GM20431 (cell line): Measurements from ENCODE around the gene TCIRG1.

Experiments used
- in situ Hi-C: fragments of 300-500 bp; cut with MseI, MboI; formaldehyde crosslinking; loops from one replicate; pipeline ENCODE4 v1.15.0; 2020; ENCODE audit warnings: low sequenced_read_pairs; ENCODE audit not compliant: unreplicated experiment

The TCIRG1 gene

DNA sequence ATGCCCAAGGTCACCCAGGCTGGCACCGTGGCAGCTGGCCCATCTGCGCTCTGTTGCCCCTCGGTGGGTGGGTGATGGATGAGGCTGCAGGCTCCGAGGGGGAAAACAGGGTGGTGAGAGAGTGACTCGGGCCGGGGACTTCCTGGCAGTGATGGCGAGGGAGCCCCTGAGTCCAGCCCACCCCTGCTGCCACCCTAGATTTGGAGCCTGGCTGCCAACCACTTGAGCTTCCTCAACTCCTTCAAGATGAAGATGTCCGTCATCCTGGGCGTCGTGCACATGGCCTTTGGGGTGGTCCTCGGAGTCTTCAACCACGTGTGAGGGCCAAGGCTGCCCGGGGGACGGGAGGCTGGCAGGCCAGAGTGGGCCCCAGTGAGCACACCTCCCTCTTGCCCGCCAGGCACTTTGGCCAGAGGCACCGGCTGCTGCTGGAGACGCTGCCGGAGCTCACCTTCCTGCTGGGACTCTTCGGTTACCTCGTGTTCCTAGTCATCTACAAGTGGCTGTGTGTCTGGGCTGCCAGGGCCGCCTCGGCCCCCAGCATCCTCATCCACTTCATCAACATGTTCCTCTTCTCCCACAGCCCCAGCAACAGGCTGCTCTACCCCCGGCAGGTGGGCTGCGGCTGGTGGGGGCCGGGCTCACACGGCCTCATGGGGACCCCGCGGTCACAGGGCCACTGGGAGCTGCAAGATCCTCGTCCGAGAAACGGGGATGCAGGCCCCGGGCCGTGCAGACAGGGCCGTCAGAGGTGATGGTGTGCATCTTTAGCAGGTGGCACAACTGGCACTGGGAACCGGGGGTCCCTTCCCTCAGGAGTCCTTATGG lies 10.1 kb downstream of the TCIRG1 start:
- in situ Hi-C loops: no loop called here

GRCh38 chr11:68049509-68050370 lies 10.9 kb downstream of the TCIRG1 start:
- in situ Hi-C loops: no loop called here

GRCh38 chr11:68050371-68050841 lies 11.6 kb downstream of the TCIRG1 start:
- in situ Hi-C loops: no loop called here

- in situ Hi-C loops: no loop called here
These were observed 12.6 kb downstream of the TCIRG1 start for GRCh38 chr11:68051191-68052136.

DNA sequence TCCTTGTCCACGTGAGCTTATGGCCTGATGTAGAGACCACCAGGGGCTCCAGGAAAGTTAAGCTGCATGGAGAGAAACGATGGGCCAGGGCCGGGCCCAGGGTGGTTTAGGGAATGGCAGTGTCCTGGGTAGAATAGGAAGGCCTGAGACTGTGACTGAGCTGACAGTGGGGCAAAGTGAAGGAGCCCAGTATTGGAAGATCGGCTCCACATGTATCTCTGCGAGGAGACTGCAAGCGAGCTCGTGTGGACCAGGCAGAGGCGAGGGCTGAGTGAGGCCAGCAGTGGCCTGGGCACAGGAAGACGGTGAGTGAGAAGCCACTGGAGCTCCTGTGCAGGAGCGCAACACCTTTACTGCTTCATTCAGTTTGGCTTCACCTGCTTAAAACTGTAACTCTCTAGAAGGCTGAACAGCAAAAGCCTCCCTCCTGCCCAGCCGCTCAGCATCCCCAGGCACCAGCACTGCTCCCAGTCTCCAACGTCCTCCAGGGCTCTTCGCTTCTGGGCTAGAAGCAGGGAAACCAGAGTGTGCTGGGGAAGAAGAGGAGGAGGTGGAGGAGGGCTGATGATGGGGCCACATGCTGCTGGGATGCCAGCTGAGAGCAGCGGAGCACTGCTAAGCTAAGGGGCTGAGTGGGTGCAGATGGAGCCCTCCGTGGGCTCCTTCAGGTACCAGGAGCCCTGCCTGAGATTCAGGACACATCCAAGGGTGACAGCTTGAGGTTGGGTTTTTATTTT lies 13.5 kb downstream of the TCIRG1 start:
- in situ Hi-C loops: no loop called here

GRCh38 chr11:68053117-68053516 lies 14.3 kb downstream of the TCIRG1 start:
- in situ Hi-C loops: no loop called here

DNA sequence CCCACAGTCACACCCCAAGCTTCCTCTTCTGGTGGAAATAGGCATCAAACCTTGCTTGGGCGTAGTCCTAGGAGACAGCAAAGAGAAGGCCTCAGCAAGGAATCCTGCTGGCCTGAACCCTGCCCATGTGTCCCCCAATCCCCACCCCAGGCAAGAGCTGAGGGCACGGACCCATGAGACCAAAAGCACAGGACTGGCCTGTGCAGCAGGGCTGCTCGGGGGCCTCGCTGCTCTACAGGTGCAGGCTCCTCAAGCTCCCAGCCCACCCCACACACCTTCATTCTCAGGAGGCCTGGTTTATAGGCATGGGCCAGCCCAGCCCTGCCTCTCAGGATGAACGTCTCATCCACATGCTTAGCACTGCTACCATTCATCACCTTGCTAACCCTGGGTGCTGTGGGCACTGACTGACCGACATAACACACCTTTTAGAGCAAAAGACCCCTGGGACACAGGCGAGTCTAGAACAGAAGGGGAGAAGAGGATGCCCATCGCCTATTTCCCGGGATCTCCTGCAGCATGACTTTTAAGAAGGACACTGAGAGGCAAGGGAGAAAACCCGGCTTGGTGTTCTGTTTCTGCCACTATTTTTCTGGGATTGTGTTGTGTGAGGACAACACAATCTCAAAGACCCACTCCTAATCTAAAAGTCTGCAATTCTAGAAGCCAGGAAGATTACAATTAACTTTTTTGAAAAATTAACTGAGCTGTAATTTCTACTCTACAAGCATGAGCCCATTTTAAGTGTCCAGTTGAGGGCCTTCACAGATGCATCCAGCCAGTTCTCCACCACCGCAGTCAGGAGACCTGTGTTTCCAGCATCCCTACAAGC lies 15.4 kb downstream of the TCIRG1 start:
- in situ Hi-C loops: no loop called here

GRCh38 chr11:68056317-68057285 lies 17.8 kb downstream of the TCIRG1 start:
- in situ Hi-C loops: no loop called here

GRCh38 chr11:68057807-68058206 lies 19.0 kb downstream of the TCIRG1 start:
- in situ Hi-C loops: no loop called here

DNA sequence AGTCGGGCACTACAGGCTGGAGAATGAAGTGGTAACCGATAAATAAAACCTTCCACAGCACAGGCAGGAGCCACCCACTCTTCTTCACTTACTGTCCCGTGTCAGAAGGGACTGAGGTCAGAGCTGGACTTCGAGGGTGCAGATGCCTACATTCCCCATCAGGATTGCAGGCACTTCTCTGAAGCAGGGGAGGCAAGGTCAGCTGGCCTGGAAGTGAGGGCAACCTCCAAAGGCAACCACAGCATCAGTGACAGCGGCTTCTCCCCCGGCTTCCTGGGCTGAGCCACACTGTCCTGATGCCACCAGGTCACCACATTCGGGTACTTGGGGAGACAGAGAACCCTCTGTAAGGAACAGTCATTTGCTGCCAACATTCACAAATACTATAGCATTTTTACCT lies 22.7 kb downstream of the TCIRG1 start:
- in situ Hi-C loops: no loop called here

DNA sequence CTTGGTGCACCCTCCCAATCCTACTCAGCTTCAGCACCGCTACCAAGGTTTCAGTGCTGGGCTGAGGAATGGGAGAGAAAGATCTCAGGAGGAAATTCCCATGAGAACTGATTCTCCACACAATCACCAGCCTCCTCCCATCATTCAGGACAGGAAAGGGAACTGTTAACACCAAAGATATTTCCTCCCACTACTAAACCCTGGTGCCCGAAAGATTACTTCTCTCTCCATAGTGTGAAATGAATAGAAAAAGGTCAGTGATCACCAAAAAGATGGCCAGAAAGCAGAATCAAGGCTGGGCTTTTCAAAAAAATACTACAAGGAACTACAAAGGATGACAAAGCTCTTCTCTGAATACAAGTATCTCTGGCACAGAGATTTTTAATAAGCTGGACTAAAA lies 26.1 kb downstream of the TCIRG1 start:
- in situ Hi-C loops: no loop called here

GRCh38 chr11:68065841-68066240 lies 27.0 kb downstream of the TCIRG1 start:
- in situ Hi-C loops: no loop called here

DNA sequence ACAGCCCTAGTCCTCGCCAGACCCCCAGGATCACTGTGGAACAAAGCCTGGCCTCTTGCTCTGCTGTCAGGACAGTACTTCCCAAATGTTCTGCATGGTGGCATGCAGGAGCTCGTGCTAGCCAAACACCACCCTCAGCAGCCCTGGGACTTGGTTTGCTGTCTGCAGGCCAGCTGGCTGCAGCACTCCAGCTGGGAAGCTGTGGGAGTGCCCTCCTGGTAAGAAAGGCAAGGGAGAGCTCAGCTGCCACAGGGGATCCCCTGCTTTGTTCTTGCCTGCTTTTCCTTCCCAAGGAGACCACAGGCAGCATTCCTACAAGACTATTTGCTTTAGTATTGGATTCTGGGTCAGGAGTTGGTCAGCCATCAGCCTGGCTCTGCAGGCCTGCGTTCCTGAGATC lies 27.9 kb downstream of the TCIRG1 start:
- in situ Hi-C loops: no loop called here

GRCh38 chr11:68067991-68068390 lies 29.2 kb downstream of the TCIRG1 start:
- in situ Hi-C loops: no loop called here

DNA sequence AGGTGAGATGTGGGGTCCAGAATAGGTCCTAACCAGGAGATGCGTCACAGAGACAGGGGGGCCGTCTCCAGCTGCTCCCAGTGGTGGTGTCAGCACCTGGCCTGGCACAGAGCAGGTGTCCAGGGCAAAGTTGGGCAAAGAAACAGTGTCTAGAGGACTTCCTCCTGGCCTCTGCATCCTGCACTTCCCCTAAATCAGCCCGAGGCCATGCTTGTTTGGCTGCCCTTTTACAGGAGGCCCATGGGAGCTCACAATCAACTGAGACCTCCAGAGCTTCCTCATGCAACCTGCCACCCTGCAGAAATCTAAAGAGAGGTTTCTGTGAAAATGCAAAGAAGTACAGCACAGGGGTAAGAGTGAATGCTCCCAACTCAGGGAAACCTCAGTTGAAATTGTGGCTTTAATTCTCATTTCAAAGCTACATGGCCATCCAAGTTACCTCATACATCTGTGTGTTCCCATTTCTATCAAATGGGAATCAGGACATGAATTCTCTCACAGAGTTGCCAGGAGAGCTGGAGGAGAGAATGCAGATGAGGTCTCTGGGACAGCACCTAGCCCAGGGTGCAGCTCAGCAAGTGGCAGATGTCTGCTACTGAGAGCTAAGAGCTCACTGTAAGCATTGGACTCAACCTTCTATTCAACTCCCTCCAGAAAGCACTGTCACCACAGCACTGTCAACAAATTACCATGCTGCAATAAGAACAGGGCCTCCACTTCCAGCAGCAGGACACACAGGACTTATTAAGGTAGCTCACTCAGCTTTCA lies 32.6 kb downstream of the TCIRG1 start:
- in situ Hi-C loops: no loop called here

- in situ Hi-C loops: no loop called here
These were observed 35.9 kb downstream of the TCIRG1 start for GRCh38 chr11:68074584-68075352.
